Activated CD4-positive, alpha-beta T cell treated with anti-CD3 and anti-CD28 coated beads, Interleukin-2, amount 50 U/mL, for 24 hours (primary cell): Measurements from ENCODE around the gene DOCK3.
"Not testable (repeated sequence)": the region's sequence is repeated elsewhere in the genome, so short reads cannot be mapped to it uniquely, and the experiment has no call there.

Source experiments
- DNase-seq, 2 donors: peaks; one replicate each; pipeline ENCODE4 v3.0.0-alpha.2; 2020; ENCODE audit warnings: low read depth in 1 of 2, low spot score in 1 of 2

Gene DOCK3

DNA sequence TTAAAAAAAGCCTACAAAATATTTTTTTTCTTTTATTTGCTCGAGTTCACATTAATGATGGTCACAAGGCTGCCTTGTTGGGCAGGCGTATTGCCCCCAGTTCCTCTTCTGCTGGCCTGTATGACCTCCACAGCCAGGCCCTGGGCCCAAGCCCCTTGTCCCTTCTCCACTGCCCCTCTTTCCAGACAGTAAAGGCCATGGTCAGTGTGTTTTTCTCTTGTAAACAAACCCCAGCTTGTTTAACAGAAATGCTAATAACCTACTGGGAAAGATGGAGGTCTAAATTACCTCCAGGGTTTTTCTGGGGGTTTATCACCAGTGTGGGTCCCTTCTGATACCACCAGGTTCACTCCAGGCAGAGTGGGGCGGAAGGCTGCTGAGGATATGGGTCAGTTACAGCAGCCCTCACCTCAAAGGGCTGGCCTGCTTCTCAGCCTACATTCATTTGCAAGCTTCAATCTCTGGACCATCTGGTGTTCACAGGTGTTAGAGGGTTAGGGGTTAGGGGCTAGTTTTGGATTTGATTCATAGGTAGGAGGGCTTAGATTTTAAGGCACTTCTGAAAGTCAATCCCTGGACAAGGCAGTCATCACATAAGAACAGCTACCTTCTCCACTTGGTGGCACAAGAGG lies 708.3 kb downstream of the DOCK3 start:
- DNase-seq, result no peak

DNA sequence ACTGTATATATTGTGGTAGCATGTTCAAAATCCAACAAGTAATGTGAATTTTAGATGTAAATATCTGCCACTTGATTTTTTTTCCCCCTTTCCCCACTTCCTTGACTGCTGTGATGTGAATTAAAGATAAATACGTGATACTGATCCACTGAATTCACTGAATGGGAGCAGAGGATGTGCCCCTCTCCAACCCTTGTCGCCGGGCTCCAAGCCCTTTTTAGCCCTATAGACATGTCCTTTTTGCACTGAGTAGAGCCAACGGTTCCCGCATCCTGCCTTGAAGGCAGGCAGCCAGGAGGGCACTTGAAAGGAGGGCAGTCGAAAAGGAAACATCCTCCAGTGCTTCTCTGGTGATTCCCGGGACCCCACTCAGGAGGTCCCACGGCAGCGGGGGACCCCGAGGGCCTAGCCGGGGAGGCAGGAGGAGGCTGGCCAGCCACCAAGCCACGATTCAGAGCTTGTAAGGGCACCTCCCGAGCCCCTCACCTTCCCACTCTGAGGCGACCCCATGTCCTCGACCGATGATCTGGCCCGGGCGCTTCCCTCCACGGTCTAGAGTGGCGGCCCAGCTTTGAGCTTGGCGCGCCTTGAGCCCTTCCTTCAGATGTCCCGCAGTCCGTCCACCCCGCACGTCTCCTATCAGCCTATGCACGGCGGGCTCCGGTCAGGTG lies 709.5 kb downstream of the DOCK3 start:
- DNase-seq, result no peak

DNA sequence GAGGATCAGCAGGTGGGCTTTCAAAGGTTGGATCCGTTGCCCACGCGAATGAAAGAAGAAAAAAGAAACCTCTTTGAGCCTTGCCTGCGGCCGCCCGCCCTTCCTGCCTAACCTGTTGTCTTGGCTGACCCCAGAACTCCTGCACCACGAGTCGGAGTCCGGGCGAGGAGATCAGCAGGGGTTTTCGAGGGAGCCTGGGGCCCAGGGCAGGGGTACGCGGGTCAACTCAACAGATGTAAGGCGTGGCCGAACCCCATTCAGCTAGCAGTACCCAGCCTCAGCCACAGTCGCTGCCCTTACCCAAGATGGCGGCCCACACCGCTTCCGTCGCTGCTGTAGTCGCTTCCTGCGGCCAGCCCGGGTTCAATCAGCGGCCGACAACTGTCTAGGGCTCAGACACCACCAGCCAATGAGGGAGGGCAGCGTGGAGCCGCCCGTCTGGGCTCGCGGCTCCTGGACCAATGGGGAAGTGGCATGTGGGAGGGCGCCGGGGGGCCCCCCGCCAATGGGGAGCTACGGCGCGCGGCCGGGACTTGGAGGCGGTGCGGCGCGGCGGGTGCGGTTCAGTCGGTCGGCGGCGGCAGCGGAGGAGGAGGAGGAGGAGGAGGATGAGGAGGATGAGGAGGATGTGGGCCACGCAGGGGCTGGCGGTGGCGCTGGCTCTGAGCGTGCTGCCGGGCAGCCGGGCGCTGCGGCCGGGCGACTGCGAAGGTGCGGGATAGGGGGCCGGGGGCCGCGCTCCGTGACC lies 710.2 kb downstream of the DOCK3 start, which contains the start of gene MANF:
Gene MANF (plus strand): TSS at position 566 of the 748 bp plus-strand sequence. CDS start 52 bp downstream, at position 618.
- DNase-seq, result peak; percentile 90 to 97

DNA sequence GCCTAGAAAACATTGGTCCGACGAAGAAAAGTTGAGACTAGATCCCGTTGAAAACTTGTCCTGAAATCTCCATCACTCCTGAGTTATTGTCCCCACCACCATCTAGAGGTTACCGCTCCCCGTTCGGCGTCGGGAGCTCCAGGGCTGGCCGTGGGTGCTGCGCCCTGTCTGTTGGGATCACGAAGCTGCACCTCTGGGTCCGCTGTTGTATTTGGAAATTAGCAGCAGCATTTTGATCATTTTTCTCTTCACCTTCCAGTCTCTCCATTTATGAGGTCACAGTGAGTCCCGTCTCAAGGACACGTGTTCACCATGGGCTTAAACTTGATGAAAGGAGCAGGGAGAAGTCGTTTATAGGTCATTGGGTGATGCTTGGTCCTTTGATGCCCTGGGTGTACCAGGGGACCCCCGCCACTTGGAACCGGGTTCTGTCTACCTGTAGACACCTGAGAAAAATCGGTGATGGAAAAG lies 710.9 kb downstream of the DOCK3 start:
- no peak for DNase-seq

DNA sequence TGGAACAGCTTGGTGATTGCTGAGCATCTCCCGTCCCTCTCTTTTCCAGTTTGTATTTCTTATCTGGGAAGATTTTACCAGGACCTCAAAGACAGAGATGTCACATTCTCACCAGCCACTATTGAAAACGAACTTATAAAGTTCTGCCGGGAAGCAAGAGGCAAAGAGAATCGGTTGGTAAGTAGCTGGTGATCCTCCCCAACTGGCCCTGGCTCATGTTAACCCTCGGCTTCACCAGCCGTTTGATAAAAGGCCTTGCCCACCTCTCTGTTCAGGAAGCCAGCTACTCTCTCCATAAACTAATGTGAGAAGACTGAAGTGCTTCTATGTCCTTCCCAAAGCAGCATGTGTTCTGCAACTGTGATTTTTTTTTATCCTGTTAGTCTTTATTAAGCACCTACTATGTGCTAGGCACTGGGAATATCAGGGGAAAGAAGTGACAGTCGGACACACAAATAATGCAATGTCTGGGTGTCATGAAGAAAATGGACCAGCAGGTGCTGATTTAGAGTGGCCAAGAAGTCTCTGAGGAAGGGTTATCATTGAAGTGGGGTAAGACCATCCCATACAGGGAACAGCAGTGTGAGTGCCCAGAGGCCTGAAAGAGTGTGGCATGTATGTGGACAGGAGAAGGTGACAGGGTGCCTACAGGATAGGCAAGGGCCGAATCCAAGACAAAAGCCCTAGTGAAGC lies 711.6 kb downstream of the DOCK3 start:
- no peak for DNase-seq

DNA sequence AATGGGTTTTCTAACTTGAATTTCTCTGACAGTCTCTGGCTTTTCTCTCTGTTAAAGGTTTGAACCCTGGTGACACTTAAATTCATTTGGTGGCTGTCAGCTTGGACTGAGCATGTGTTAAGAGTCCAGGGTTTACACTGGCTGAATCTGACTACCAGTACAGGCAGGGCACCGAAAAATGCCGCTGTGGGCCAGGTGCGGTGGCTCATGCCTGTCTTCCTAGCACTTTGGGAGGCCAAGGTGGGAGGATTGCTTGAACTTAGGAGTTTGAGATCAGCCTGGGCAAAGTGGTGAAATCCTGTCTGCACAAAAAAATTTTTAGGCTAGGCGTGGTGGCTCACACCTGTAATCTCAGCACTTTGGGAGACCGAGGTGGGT lies 712.1 kb downstream of the DOCK3 start:
- DNase-seq, result no peak

DNA sequence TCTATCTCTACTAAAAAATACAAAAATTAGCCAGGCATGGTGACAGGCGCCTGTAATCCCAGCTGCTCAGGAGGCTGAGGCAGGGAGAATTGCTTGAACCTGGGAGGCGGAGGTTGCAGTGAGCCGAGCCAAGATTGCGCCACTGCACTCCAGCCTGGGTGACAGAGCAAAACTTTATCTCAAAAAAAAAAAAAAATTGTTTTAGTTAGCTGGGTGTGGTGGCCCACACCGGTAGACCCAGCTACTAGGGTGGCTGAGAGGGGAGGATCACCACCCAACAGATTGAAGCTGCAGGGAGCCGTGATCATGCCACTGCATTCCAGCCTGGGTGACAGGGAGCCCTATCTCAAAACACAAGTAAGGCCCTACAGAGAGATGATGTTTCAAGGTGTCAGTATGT lies 712.6 kb downstream of the DOCK3 start:
- DNase-seq, result not testable (repeated sequence)

DNA sequence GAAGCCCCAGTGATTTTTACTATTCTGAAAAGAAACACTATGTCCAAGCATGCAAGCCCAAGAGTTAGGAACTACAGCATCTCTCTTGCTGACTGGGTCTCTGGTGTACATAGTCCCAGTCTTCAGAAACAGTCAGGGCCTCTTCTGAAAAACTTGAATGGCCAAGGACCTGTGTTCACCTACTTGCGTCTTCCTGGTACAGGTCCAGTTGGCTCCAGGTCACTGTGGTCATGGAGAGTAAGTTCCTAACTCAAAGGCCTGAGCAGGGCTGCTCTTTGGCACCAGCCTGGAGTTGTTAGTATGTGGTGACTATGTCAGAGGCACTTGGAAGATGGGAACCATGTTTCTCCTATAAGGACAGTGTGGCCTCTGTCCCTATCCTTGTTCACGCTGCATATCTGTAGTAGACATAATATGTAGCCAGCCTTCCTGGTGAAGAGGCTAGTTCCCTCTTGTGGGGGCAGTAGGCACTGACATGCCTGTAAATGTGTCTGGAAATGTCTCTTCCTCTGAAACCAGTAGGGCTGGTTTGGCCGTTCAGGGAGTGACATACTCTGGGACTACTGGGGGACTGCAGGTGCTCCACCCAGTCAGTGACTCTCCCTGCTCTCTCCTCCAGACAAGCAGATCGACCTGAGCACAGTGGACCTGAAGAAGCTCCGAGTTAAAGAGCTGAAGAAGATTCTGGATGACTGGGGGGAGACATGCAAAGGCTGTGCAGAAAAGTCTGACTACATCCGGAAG lies 713.7 kb downstream of the DOCK3 start:
- DNase-seq, result no peak

DNA sequence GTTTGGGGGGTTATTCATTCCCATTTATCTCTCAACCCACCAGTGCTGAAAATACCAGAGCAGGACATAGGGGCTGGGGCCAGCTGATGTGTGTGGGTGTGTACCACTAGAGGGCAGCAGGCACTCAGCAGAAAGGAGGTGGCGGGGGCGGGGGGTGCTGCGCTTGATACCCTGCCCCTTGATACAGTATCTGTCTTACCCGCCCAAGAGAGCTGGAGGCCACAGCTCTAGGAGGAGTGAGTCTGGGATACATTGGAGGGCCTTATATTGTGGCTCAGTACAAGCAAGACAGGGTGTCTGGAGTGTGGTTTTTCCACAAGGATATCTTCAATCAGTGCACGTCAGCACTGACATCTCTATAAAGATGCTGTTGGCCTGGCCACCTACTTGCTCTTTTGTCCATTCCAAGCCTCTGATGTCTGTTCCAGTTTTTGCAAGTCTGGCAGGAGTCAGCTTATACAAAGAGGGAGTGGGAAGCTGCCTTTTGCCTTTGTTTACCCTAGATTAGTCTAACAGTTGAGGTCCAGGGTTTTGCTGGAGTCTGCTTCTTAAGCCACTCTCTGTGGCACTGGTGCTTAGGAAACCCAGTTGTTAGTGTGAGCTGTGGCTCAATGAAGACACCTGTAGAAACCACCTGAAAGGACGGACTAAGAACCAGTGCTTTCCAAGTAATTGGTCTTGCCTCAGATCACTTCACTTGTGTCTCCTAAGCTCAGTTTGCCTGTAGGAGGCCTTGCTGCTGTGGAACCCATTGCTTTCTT lies 714.9 kb downstream of the DOCK3 start:
- no peak for DNase-seq

DNA sequence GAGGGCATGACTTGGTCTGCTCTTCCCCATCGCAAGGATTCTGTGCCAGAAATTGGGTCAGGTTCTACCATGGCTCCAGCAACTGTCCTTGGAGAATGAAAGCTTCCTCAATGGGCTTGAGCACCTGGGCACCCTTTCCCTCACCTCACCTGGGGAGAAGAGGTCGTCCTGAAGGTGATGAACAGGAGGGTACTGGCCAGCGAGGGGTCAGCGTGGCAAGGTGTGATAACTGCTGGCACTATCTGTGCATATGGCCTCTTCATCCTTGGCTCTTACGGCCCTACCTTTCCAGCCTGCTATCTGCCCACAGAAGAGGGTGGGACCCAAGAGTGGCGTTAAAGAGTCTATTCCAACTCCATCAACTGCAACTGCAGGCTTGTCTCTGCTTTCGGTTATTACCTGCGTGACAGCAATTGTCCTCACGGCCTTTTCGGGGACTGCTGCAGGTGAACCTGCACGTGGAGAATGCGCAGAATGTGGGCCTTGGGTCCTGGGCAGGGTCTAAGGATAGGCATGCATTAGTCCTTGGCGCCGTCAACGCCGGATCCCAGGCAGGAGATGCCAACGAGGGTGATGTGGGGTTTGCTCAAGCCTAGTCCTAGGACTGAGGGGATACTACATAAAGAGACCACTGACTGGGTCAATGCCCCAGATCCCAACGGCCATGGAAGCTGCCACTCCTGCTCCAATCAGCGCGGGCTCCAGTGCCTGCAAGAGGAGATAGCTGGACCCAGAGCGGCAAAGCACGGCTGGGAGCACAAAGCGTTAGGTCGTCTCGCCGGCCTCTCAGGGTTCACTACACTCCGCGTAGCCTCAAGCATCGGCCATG lies 715.7 kb downstream of the DOCK3 start:
- DNase-seq, result no peak

DNA sequence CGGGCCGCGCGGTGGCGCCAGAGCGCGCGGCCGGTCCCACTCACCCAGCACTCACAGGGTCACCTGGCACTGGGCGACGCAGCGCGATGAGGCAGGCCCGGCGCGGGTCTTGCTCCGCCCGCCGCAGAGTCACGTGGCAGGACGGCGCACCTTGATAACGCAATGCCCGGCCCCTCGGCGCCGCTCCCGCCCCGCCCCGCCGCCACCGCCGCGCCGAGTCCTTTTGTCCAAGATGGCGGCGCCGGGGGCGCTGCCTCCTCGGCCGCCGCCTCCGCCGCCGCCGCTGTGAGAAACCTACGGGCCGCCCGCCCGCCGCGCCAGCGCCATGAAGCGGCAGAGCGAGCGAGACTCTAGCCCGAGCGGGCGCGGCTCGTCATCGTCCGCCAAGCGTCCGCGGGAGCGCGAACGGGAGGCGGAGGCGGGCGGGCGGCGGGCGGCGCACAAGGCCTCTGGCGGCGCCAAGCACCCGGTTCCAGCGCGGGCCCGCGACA lies 716.4 kb downstream of the DOCK3 start, which contains the start of gene RBM15B:
Gene RBM15B (plus strand): TSS at position 211 of the 491 bp plus-strand sequence. CDS start 115 bp downstream, at position 326.
- peak; percentile 94 to 95 for DNase-seq

DNA sequence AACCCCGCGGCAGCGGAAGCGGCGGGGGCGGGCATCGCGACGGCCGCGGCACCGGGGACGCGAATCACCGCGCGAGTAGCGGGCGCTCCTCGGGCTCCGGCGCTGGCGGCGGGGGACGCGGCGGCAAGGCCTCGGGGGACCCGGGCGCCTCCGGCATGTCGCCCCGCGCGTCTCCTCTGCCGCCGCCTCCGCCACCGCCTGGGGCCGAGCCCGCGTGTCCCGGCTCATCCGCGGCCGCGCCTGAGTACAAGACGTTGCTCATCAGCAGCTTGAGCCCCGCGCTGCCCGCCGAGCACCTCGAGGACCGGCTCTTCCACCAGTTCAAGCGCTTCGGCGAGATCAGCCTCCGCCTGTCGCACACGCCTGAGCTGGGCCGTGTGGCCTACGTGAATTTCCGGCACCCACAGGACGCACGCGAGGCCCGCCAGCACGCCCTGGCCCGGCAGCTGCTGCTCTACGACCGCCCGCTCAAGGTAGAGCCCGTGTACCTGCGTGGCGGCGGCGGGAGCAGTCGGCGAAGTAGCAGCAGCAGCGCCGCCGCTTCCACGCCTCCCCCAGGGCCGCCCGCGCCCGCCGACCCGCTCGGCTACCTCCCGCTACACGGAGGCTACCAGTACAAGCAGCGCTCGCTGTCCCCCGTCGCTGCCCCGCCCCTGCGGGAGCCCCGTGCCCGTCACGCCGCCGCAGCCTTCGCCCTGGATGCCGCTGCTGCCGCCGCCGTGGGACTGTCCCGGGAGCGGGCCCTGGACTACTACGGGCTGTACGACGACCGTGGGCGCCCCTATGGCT lies 717.0 kb downstream of the DOCK3 start:
- DNase-seq, result peak in 1 of 2 donors; percentile 33

DNA sequence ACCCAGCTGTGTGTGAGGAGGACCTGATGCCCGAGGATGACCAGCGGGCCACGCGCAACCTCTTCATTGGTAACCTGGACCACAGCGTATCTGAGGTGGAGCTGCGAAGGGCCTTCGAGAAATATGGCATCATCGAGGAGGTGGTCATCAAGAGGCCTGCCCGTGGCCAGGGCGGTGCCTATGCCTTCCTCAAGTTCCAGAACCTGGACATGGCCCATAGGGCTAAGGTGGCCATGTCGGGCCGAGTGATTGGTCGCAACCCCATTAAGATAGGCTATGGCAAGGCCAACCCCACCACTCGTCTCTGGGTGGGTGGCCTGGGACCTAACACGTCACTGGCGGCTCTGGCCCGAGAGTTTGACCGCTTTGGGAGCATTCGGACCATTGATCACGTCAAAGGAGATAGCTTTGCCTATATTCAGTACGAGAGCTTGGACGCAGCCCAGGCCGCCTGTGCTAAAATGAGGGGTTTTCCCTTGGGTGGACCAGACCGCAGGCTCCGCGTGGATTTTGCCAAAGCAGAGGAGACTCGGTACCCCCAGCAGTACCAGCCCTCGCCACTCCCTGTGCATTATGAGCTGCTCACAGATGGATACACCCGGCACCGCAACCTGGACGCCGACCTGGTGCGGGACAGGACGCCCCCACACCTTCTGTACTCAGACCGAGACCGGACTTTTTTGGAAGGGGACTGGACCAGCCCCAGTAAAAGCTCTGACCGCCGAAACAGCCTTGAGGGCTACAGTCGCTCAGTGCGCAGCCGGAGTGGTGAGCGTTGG lies 717.8 kb downstream of the DOCK3 start:
- DNase-seq, result no peak

DNA sequence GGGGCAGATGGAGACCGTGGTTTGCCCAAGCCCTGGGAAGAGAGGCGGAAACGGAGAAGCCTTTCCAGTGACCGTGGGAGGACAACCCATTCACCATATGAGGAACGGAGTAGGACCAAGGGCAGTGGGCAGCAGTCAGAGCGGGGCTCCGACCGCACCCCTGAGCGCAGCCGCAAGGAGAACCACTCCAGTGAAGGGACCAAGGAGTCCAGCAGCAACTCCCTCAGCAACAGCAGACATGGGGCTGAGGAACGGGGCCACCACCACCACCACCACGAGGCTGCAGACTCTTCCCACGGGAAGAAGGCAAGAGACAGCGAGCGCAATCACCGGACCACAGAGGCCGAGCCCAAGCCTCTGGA lies 718.4 kb downstream of the DOCK3 start:
- no peak for DNase-seq

DNA sequence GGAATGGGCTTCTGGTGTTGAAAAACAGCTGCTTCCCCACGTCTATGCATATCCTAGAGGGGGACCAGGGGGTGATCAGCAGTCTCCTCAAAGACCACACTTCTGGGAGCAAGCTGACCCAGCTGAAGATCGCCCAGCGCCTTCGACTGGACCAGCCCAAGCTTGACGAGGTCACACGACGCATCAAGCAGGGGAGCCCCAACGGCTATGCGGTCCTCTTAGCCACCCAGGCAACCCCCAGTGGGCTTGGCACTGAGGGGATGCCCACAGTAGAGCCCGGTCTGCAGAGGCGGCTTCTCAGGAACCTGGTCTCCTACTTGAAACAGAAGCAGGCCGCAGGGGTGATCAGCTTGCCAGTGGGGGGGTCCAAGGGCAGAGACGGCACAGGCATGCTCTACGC lies 718.8 kb downstream of the DOCK3 start:
- no peak for DNase-seq

DNA sequence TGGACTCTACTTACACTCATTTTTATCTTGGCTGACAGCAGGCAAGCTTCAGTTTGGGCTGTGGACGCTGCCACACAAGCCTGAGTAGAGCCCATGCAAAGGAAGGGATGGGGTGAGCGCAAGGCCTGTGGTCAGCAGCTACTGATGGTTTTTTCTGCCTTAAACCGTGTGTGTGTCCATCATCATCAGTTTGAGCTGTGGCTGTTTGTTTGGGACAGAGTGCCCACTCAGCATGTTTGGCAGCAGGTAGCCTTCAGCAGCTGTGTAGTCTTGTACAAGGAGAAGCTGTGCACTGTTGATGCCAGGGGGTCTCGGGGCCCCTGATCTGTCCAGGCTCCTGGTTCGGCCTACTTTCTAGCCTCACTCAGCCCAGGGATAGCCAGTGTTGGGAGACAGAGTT lies 719.8 kb downstream of the DOCK3 start:
- no peak for DNase-seq

DNA sequence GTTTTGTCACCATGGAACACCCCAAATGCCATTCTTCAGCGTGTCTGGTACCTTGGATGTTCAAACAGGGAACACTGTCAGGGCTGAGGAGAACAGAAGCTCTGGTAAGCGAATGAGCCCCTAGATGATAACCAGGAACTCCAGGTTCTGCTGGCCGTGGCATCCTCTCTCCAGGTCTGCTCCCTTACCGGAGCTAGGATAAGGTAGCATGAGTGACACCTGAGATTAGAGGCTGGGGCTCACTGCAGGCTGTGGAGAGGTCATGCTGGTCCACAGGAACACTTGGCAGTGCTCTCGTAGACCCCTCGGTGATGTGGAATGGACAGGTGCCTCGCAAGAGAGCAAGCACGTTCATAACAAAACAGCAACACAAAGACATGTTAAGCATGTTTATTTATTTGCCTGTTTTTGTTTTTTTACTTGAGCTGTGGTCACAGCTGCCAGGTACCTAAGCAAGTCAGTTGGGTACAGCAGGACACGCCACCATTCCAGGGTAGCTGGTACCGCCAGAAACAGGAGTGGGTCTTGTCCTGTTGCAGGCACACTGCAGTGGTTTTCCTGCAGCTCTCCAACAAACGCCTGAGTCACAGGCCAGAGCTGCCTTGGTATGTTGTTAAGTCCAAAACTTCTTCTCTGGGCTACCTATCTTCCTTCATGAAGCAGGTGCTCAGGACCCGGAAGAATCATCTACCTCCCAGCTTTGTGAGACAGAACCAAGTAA lies 720.9 kb downstream of the DOCK3 start:
- no peak for DNase-seq
